Measurements from ENCODE around the gene SDK1. TPM values are rescaled to one million over a fixed set of nuclear protein-coding genes. Genes with fewer than 3 reads are reported as not detected.

Gene SDK1
- total RNA-seq, 4 donors from 2014 or later = 2.0 to 9.3 (median 3.8) TPM

GRCh38 chr7:4113976-4114375 is 812.9 kb downstream of the SDK1 start:
- no peak for DNase-seq
- H3K27ac ChIP-seq = no peak overlapping the region
- H3K27me3 ChIP-seq = peaks cover 0 to 93% (median 0%) of the 10 kb centered on the region in 4 donors
- WGBS, 2 donors = 72 to 79% methylated on average over 24 to 25 of the region's 25 CpGs
- no peaks in the 10 kb centered on the region for H3K36me3 ChIP-seq
- intact Hi-C loops (cut with DNase I) = no loop called here
- H3K9me3 ChIP-seq = peaks cover 0 to under 1% (median 0%) of the 10 kb centered on the region in 3 donors
- H3K4me1 ChIP-seq = peaks cover 0 to 23% (median 3%) of the 10 kb centered on the region in 3 donors
- no peak for TF ChIP-seq POLR2A (IDR thresholded peaks at IDR 0.05)
- TF ChIP-seq CTCF (IDR thresholded peaks at IDR 0.05) = no peak
- H3K4me3 ChIP-seq = no peak overlapping the region

- H3K27me3 ChIP-seq = peaks cover 0 to 78% (median 0%) of the 10 kb centered on the region in 4 donors
- intact Hi-C loops (cut with DNase I) = no loop called here
- H3K36me3 ChIP-seq = no peaks in the 10 kb centered on the region
- no peak overlapping the region for H3K4me3 ChIP-seq
- TF ChIP-seq CTCF (IDR thresholded peaks at IDR 0.05) = no peak
- TF ChIP-seq POLR2A (IDR thresholded peaks at IDR 0.05) = no peak
- no peak for DNase-seq
- H3K27ac ChIP-seq = no peak overlapping the region
- H3K4me1 ChIP-seq = peaks cover 0 to 23% (median 3%) of the 10 kb centered on the region in 3 donors
- 85 to 88% methylated on average over 6 to 7 of the region's 7 CpGs for WGBS, 2 donors
- H3K9me3 ChIP-seq = peaks cover 0 to 12% (median 5%) of the 10 kb centered on the region in 3 donors
These were observed 814.4 kb downstream of the SDK1 start for GRCh38 chr7:4115442-4115841.

- DNase-seq = no peak
- intact Hi-C loops (cut with DNase I) = no loop called here
- Histone ChIP-seq H3K27me3 (peaks cover 0 to 72% (median 0%) of the 10 kb centered on the region in 4 donors), H3K27ac (no peak overlapping the region), H3K4me1 (peaks cover 0 to 23% (median 3%) of the 10 kb centered on the region in 3 donors), H3K36me3 (no peaks in the 10 kb centered on the region), H3K9me3 (peaks cover 0 to 15% (median 9%) of the 10 kb centered on the region in 3 donors), H3K4me3 (no peak overlapping the region)
- TF ChIP-seq CTCF (IDR thresholded peaks at IDR 0.05) = no peak
- no peak for TF ChIP-seq POLR2A (IDR thresholded peaks at IDR 0.05)
- WGBS, 2 donors = 87 to 92% methylated on average over 13 to 15 of the region's 19 CpGs
These were observed 815.0 kb downstream of the SDK1 start for GRCh38 chr7:4115941-4116610.

- 88 to 95% methylated on average over 3 of the region's 3 CpGs for WGBS, 2 donors
- DNase-seq = no peak
- Histone ChIP-seq H3K36me3 (no peaks in the 10 kb centered on the region), H3K9me3 (peaks cover 0 to 15% (median 9%) of the 10 kb centered on the region in 3 donors), H3K27ac (no peak overlapping the region), H3K4me3 (no peak overlapping the region), H3K27me3 (peaks cover 0 to 68% (median 0%) of the 10 kb centered on the region in 4 donors), H3K4me1 (peaks cover 0 to 5% (median 0%) of the 10 kb centered on the region in 3 donors)
- intact Hi-C loops (cut with DNase I) = no loop called here
- no peak for TF ChIP-seq CTCF (IDR thresholded peaks at IDR 0.05)
- no peak for TF ChIP-seq POLR2A (IDR thresholded peaks at IDR 0.05)
These were observed 818.8 kb downstream of the SDK1 start for GRCh38 chr7:4119848-4120247.

GRCh38 chr7:4123346-4123745 is 822.3 kb downstream of the SDK1 start:
- H3K27ac ChIP-seq = no peak overlapping the region
- H3K36me3 ChIP-seq = peaks cover 0 to 6% (median 0%) of the 10 kb centered on the region in 3 donors
- no peak for TF ChIP-seq POLR2A (IDR thresholded peaks at IDR 0.05)
- no peak for TF ChIP-seq CTCF (IDR thresholded peaks at IDR 0.05)
- WGBS, 2 donors = 80 to 83% methylated on average over 2 of the region's 2 CpGs
- intact Hi-C loops (cut with DNase I) = no loop called here
- H3K4me1 ChIP-seq = no peaks in the 10 kb centered on the region
- peaks cover 0 to 65% (median 0%) of the 10 kb centered on the region in 4 donors for H3K27me3 ChIP-seq
- DNase-seq = no peak
- peaks cover 0 to 15% (median 9%) of the 10 kb centered on the region in 3 donors for H3K9me3 ChIP-seq
- H3K4me3 ChIP-seq = no peak overlapping the region
